HEK293 (cell line): ENCODE data around the gene C1QL4.

ENCODE experiments used
- CTCF ChIA-PET: fragments of 350-600 bp; formaldehyde crosslinking; extraction: SDS; loops from one replicate; lab custom pipeline; 2021; ENCODE audit warnings: antibody characterized with exemption; lab: Yijun Ruan, JAX
- POLR2A ChIA-PET: fragments of 300-600 bp; formaldehyde crosslinking; extraction: SDS; loops from one replicate; lab custom pipeline; 2020; ENCODE audit warnings: antibody characterized with exemption, inconsistent platforms; lab: Yijun Ruan, JAX
- H3K27ac ChIP-seq: fragments of 200-500 bp; sonication (Bioruptor generic); 2 replicates; pipeline ENCODE4 v1.5.1; 2014; ENCODE audit warnings: low read depth, low read length, control low read depth, inconsistent platforms; ENCODE audit errors: extremely low read depth
- H3K36me3 ChIP-seq, 2 experiments: fragments of 200-500 bp in 1 of 2; sonication (Bioruptor generic) in 1 of 2; 1 replicate in 1 of 2; 2 replicates in 1 of 2; pipeline ENCODE4 v1.5.1; 2014 to 2017; ENCODE audit warnings: inconsistent platforms in 2 of 2, low read length in 2 of 2; ENCODE audit not compliant: control insufficient read depth in 2 of 2, insufficient read depth in 1 of 2
- H3K4me1 ChIP-seq: fragments of 200-500 bp; sonication (Bioruptor generic); 2 replicates; pipeline ENCODE4 v1.5.1; 2014; ENCODE audit warnings: mild to moderate bottlenecking, low read length, inconsistent platforms; ENCODE audit not compliant: control insufficient read depth, insufficient read depth
- H3K4me3 ChIP-seq: 2 replicates; pipeline ENCODE4 v1.5.1; 2011; ENCODE audit warnings: low read depth, mild to moderate bottlenecking, control low read depth, low read length, moderate library complexity
- H3K9me3 ChIP-seq: fragments of 200-500 bp; sonication (Bioruptor generic); 2 replicates; pipeline ENCODE4 v1.5.1; 2014; ENCODE audit warnings: low read depth, low read length, inconsistent platforms; ENCODE audit not compliant: control insufficient read depth, insufficient read depth
- IKZF3 ChIP-seq: fragments of 450-650 bp; IDR thresholded peaks from 2 replicates; pipeline ENCODE4 v1.5.0; 2018; ENCODE audit warnings: missing biosample characterization, mild to moderate bottlenecking, missing genetic modification characterization, moderate library complexity
- KLF16 ChIP-seq: fragments of 450-650 bp; formaldehyde crosslinking; IDR thresholded peaks from 2 replicates; pipeline ENCODE4 v1.5.1; 2017; ENCODE audit warnings: missing biosample characterization, missing genetic modification characterization
- SP7 ChIP-seq: fragments of 450-650 bp; formaldehyde crosslinking; IDR thresholded peaks from 2 replicates; pipeline ENCODE4 v1.5.1; 2016; ENCODE audit warnings: missing biosample characterization, missing genetic modification characterization
- ZNF146 ChIP-seq: fragments of 450-650 bp; formaldehyde crosslinking; IDR thresholded peaks from 2 replicates; pipeline ENCODE4 v1.5.1; 2016; ENCODE audit warnings: missing biosample characterization, missing genetic modification characterization
- ZNF24 ChIP-seq: fragments of 450-650 bp; formaldehyde crosslinking; IDR thresholded peaks from 2 replicates; pipeline ENCODE4 v1.5.1; 2016; ENCODE audit warnings: missing biosample characterization, missing genetic modification characterization
- ZNF292 ChIP-seq: fragments of 450-650 bp; formaldehyde crosslinking; IDR thresholded peaks from 2 replicates; pipeline ENCODE4 v1.5.1; 2016; ENCODE audit warnings: low read depth, missing biosample characterization, missing genetic modification characterization, borderline replicate concordance
- ZNF302 ChIP-seq: fragments of 450-650 bp; formaldehyde crosslinking; IDR thresholded peaks from 2 replicates; pipeline ENCODE4 v1.5.1; 2016; ENCODE audit warnings: missing biosample characterization, missing genetic modification characterization, low read depth
- ZNF416 ChIP-seq: fragments of 450-650 bp; formaldehyde crosslinking; IDR thresholded peaks from 2 replicates; pipeline ENCODE4 v1.5.1; 2016; ENCODE audit warnings: missing biosample characterization, missing genetic modification characterization
- ZNF488 ChIP-seq: fragments of 450-650 bp; formaldehyde crosslinking; IDR thresholded peaks from 2 replicates; pipeline ENCODE4 v1.5.1; 2016; ENCODE audit warnings: missing biosample characterization, missing genetic modification characterization
- ZNF571 ChIP-seq: fragments of 450-650 bp; formaldehyde crosslinking; IDR thresholded peaks from 2 replicates; pipeline ENCODE4 v1.5.0; 2017; ENCODE audit warnings: missing biosample characterization, missing genetic modification characterization
- ZNF624 ChIP-seq: fragments of 450-650 bp; formaldehyde crosslinking; IDR thresholded peaks from 2 replicates; pipeline ENCODE4 v1.5.1; 2017; ENCODE audit warnings: missing biosample characterization, missing genetic modification characterization
- ZNF670 ChIP-seq: fragments of 450-650 bp; formaldehyde crosslinking; IDR thresholded peaks from 2 replicates; pipeline ENCODE4 v1.5.1; 2016; ENCODE audit warnings: missing biosample characterization, missing genetic modification characterization, low read depth
- ZNF776 ChIP-seq: fragments of 450-650 bp; formaldehyde crosslinking; IDR thresholded peaks from 2 replicates; pipeline ENCODE4 v1.5.0; 2017; ENCODE audit warnings: missing biosample characterization, missing genetic modification characterization, borderline replicate concordance
- ZSCAN4 ChIP-seq: fragments of 450-650 bp; formaldehyde crosslinking; IDR thresholded peaks from 2 replicates; pipeline ENCODE4 v1.5.1; 2017; ENCODE audit warnings: missing biosample characterization, missing genetic modification characterization
- TF ChIP-seq, protein P1 (sequence below): fragments of 450-650 bp; formaldehyde crosslinking; IDR thresholded peaks from 2 replicates; pipeline ENCODE4 v1.5.1; 2017; ENCODE audit warnings: missing biosample characterization, mild to moderate bottlenecking, missing genetic modification characterization, moderate library complexity
- TF ChIP-seq, protein P2 (sequence below): fragments of 450-650 bp; formaldehyde crosslinking; IDR thresholded peaks from 2 replicates; pipeline ENCODE4 v1.5.1; 2016; ENCODE audit warnings: missing biosample characterization, missing genetic modification characterization, borderline replicate concordance

C1QL4 gene

DNA sequence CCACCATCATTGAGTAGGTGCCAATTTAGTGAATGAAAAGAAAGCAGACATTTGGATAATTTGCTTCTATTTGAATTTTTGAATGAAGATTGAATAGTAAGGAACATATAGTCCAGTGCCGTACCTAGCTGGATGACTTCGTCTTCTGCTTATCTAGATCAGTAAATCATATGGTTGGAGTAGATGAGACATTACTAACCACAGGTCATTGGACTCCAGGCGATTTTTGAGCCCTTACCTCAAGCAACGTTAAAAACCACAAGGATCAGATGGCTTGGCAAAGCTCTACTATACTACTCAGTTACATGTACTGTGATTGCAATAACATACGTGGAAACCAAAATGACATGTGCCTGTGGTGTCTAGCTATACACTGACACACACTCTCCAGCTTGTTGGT, 28.6 kb upstream of the C1QL4 start (continued):
- TF ChIP-seq IKZF3 (tag by site-specific recombination) (no peak), SP7 (tag by site-specific recombination) (peak; percentile 88)

DNA sequence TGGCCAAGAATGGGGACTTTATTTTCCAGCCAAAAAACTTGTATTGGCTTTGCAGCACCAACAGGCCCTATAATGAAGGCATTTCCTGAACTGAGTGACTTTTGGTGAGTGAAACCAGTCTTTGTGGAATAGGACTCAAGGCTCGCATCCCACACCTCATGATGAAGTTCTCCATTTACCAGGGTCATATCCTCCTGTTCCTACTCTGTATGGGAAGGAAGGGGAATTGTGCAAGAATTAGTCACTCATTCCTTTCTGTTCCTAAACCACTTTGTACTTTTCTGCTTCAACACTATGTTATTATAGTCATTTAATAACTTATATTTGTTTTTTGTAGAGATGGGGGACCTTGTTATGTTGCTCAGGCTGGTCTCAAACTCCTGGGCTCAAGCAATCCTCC, 28.0 kb upstream of the C1QL4 start:
- TF ChIP-seq ZNF292, result no peak
- TF ChIP-seq ZNF302 (tag by site-specific recombination), result no peak
- TF ChIP-seq ZNF24, result 0 out of 2 replicates have a peak, but pooled peaks have one; percentile 1
- no peak for TF ChIP-seq ZSCAN4
- TF ChIP-seq, protein P1, sequence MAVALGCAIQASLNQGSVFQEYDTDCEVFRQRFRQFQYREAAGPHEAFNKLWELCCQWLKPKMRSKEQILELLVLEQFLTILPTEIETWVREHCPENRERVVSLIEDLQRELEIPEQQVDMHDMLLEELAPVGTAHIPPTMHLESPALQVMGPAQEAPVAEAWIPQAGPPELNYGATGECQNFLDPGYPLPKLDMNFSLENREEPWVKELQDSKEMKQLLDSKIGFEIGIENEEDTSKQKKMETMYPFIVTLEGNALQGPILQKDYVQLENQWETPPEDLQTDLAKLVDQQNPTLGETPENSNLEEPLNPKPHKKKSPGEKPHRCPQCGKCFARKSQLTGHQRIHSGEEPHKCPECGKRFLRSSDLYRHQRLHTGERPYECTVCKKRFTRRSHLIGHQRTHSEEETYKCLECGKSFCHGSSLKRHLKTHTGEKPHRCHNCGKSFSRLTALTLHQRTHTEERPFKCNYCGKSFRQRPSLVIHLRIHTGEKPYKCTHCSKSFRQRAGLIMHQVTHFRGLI (tag by site-specific recombination), result no peak
- TF ChIP-seq ZNF776, result no peak
- TF ChIP-seq ZNF416, result no peak
- Histone ChIP-seq H3K4me1 (peaks cover 9% of the 10 kb centered on the region), H3K4me3 (no peak overlapping the region), H3K27ac (no peak overlapping the region), H3K36me3 (no peaks in the 10 kb centered on the region), H3K9me3 (no peaks in the 10 kb centered on the region)
- ChIA-PET CTCF (interaction anchor here (0.6 to 11.9 kb wide), 8 partner anchors 7 to 215 kb away, joined by 3 to 517 read pairs (median 8); partner anchors contain the start of gene DNAJC22), POLR2A (interaction anchor here (1.0 to 2.7 kb wide), 3 partner anchors 18 to 152 kb away, joined by 4 to 24 read pairs (median 24); partner anchors contain the start of genes DNAJC22 and TROAP)

- Histone ChIP-seq H3K36me3 (no peaks in the 10 kb centered on the region), H3K9me3 (no peaks in the 10 kb centered on the region), H3K4me1 (peaks cover 2% of the 10 kb centered on the region; the same call in 1 of the 2 replicates), H3K4me3 (no peak overlapping the region), H3K27ac (no peak overlapping the region)
- TF ChIP-seq ZNF146 (no peak), ZNF670 (tag by site-specific recombination) (no peak), ZNF488 (tag by site-specific recombination) (no peak), KLF16 (tag by site-specific recombination) (no peak), ZNF624 (no peak), ZNF571 (tag by site-specific recombination) (no peak)
- TF ChIP-seq, protein P2, sequence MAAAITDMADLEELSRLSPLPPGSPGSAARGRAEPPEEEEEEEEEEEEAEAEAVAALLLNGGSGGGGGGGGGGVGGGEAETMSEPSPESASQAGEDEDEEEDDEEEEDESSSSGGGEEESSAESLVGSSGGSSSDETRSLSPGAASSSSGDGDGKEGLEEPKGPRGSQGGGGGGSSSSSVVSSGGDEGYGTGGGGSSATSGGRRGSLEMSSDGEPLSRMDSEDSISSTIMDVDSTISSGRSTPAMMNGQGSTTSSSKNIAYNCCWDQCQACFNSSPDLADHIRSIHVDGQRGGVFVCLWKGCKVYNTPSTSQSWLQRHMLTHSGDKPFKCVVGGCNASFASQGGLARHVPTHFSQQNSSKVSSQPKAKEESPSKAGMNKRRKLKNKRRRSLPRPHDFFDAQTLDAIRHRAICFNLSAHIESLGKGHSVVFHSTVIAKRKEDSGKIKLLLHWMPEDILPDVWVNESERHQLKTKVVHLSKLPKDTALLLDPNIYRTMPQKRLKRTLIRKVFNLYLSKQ (tag by site-specific recombination), result no peak
- POLR2A ChIA-PET, result interaction anchor here (0.6 kb wide), 1 partner anchor 437 kb away, joined by 3 read pairs; no protein-coding TSS in a partner anchor
- CTCF ChIA-PET, result interaction anchor here (0.8 to 11.9 kb wide), 11 partner anchors 9 to 232 kb away, joined by 3 to 517 read pairs (median 6); partner anchors contain the start of gene PRPH
Measured at GRCh38 chr12:49362077-49362476, 25.1 kb upstream of the C1QL4 start.
